ENCODE measurements around the gene SPINK4. TPM values are rescaled to one million over a fixed set of nuclear protein-coding genes. Genes with fewer than 3 reads are reported as not detected.
A peak's percentile ranks its signal among the peaks of the same experiment; 100 is the strongest.

The SPINK4 gene
- total RNA-seq, 1 donor from 2014 or later = not detected

GRCh38 chr9:33255471-33255870 lies 15.5 kb downstream of the SPINK4 start:
- Mint-ChIP-seq H3K9me3 (ENCODE audit: unreplicated experiment) (peaks cover 6% of the 10 kb centered on the region), H3K27me3 (ENCODE audit: unreplicated experiment) (peaks cover 3% of the 10 kb centered on the region), H3K4me3 (ENCODE audit: unreplicated experiment) (no peak overlapping the region), H3K4me1 (ENCODE audit: low read depth, unreplicated experiment) (no peaks in the 10 kb centered on the region), H3K36me3 (ENCODE audit: unreplicated experiment) (peaks cover 7% of the 10 kb centered on the region), H3K27ac (ENCODE audit: unreplicated experiment) (no peak overlapping the region)
- DNase-seq = no peak
- no peak for TF ChIP-seq CTCF (IDR thresholded peaks at IDR 0.05; ENCODE audit: partially characterized antibody, unreplicated experiment)

GRCh38 chr9:33256236-33256635 lies 16.3 kb downstream of the SPINK4 start:
- peaks cover 4% of the 10 kb centered on the region for H3K9me3 Mint-ChIP-seq (ENCODE audit: unreplicated experiment)
- no peaks in the 10 kb centered on the region for H3K4me1 Mint-ChIP-seq (ENCODE audit: low read depth, unreplicated experiment)
- peaks cover 7% of the 10 kb centered on the region for H3K36me3 Mint-ChIP-seq (ENCODE audit: unreplicated experiment)
- no peak for TF ChIP-seq CTCF (IDR thresholded peaks at IDR 0.05; ENCODE audit: partially characterized antibody, unreplicated experiment)
- no peak overlapping the region for H3K27ac Mint-ChIP-seq (ENCODE audit: unreplicated experiment)
- H3K4me3 Mint-ChIP-seq (ENCODE audit: unreplicated experiment) = no peak overlapping the region
- H3K27me3 Mint-ChIP-seq (ENCODE audit: unreplicated experiment) = peaks cover 3% of the 10 kb centered on the region
- no peak for DNase-seq

- Mint-ChIP-seq H3K4me3 (ENCODE audit: unreplicated experiment) (no peak overlapping the region), H3K9me3 (ENCODE audit: unreplicated experiment) (peaks cover 4% of the 10 kb centered on the region), H3K27me3 (ENCODE audit: unreplicated experiment) (peaks cover 3% of the 10 kb centered on the region), H3K36me3 (ENCODE audit: unreplicated experiment) (peaks cover 7% of the 10 kb centered on the region), H3K27ac (ENCODE audit: unreplicated experiment) (no peak overlapping the region), H3K4me1 (ENCODE audit: low read depth, unreplicated experiment) (no peaks in the 10 kb centered on the region)
- DNase-seq = no peak
- no peak for TF ChIP-seq CTCF (IDR thresholded peaks at IDR 0.05; ENCODE audit: partially characterized antibody, unreplicated experiment)
These were observed 17.3 kb downstream of the SPINK4 start for GRCh38 chr9:33257276-33257675.

- Mint-ChIP-seq H3K27me3 (ENCODE audit: unreplicated experiment) (peaks cover 7% of the 10 kb centered on the region), H3K36me3 (ENCODE audit: unreplicated experiment) (peaks cover 4% of the 10 kb centered on the region), H3K4me3 (ENCODE audit: unreplicated experiment) (no peak overlapping the region), H3K27ac (ENCODE audit: unreplicated experiment) (no peak overlapping the region), H3K4me1 (ENCODE audit: low read depth, unreplicated experiment) (peaks cover 9% of the 10 kb centered on the region), H3K9me3 (ENCODE audit: unreplicated experiment) (peaks cover 12% of the 10 kb centered on the region)
- TF ChIP-seq CTCF (IDR thresholded peaks at IDR 0.05; ENCODE audit: partially characterized antibody, unreplicated experiment) = no peak
- DNase-seq = no peak
These were observed 20.4 kb downstream of the SPINK4 start for GRCh38 chr9:33260372-33260771.

GRCh38 chr9:33263131-33264002 lies 23.4 kb downstream of the SPINK4 start:
- TF ChIP-seq CTCF (IDR thresholded peaks at IDR 0.05; ENCODE audit: partially characterized antibody, unreplicated experiment) = no peak
- Mint-ChIP-seq H3K27me3 (ENCODE audit: unreplicated experiment) (peaks cover 10% of the 10 kb centered on the region), H3K4me3 (ENCODE audit: unreplicated experiment) (peak overlapping the region; percentile 100), H3K4me1 (ENCODE audit: low read depth, unreplicated experiment) (peaks cover 12% of the 10 kb centered on the region), H3K36me3 (ENCODE audit: unreplicated experiment) (peaks cover 4% of the 10 kb centered on the region), H3K27ac (ENCODE audit: unreplicated experiment) (peak overlapping the region; percentile 98), H3K9me3 (ENCODE audit: unreplicated experiment) (peaks cover 12% of the 10 kb centered on the region)
- peak; percentile 22 for DNase-seq

Measured in glutamatergic neuron (in vitro differentiated cells).